ENCODE results near the gene STPG4.
"Not testable (repeated sequence)": the region's sequence is repeated elsewhere in the genome, so short reads cannot be mapped to it uniquely, and the experiment has no call there.

Gene STPG4

GRCh38 chr2:47127862-47128543, 27.1 kb downstream of the STPG4 start:
- TF ChIP-seq, protein P1, sequence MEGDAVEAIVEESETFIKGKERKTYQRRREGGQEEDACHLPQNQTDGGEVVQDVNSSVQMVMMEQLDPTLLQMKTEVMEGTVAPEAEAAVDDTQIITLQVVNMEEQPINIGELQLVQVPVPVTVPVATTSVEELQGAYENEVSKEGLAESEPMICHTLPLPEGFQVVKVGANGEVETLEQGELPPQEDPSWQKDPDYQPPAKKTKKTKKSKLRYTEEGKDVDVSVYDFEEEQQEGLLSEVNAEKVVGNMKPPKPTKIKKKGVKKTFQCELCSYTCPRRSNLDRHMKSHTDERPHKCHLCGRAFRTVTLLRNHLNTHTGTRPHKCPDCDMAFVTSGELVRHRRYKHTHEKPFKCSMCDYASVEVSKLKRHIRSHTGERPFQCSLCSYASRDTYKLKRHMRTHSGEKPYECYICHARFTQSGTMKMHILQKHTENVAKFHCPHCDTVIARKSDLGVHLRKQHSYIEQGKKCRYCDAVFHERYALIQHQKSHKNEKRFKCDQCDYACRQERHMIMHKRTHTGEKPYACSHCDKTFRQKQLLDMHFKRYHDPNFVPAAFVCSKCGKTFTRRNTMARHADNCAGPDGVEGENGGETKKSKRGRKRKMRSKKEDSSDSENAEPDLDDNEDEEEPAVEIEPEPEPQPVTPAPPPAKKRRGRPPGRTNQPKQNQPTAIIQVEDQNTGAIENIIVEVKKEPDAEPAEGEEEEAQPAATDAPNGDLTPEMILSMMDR (IDR thresholded peaks at IDR 0.05; ENCODE audit: extremely low read depth, missing control alignments): no peak
- no peak for DNase-seq (ENCODE audit: low spot score)

GRCh38 chr2:47126783-47127182, 28.3 kb downstream of the STPG4 start:
- no peak for DNase-seq (ENCODE audit: low spot score)
- TF ChIP-seq, protein P1 (IDR thresholded peaks at IDR 0.05; ENCODE audit: extremely low read depth, missing control alignments): no peak

GRCh38 chr2:47124740-47125139, 30.4 kb downstream of the STPG4 start:
- DNase-seq (ENCODE audit: low spot score): not testable (repeated sequence)

DNA sequence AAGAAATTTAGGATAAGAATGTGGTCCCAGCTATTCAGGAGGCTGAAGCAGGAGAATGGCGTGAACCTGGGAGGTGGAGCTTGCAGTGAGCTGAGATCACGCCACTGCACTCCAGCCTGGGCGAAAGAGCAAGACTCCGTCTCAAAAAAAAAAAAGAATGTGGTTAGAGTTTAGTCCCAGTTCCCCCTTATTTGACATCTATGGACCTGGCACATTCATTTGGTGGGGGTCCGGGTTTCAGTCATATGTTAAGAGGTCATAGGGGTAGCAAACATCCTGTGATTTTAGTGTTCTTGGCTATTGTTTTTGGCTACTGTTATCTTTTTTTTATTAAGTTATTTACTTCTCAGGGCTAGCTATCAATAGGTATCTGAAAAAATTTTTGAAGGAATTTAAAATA, 34.7 kb downstream of the STPG4 start:
- not testable (repeated sequence) for DNase-seq (ENCODE audit: low spot score)

GRCh38 chr2:47119001-47119400, 36.1 kb downstream of the STPG4 start:
- DNase-seq (ENCODE audit: low spot score): no peak
- TF ChIP-seq, protein P1 (IDR thresholded peaks at IDR 0.05; ENCODE audit: extremely low read depth, missing control alignments): no peak

DNA sequence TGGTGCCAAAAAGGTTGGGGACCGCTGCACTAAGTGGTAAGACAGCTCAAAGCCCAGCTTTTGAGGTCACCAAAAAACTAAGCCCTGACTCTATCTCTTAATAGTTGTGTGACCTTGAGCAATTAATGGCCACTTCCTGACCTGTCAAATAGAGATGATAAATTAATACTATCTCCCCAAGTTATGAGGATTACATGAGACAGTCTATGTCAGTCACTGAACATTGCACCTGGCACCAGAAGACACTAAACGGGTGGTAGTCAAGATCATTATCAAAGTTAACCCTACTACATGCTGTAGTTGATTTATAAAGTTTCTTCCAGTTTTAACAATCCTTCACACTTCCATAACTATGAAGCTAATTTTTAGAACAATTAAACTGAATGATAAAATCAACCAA, 36.5 kb downstream of the STPG4 start:
- TF ChIP-seq, protein P1 (IDR thresholded peaks at IDR 0.05; ENCODE audit: extremely low read depth, missing control alignments): no peak
- DNase-seq (ENCODE audit: low spot score): no peak

DNA sequence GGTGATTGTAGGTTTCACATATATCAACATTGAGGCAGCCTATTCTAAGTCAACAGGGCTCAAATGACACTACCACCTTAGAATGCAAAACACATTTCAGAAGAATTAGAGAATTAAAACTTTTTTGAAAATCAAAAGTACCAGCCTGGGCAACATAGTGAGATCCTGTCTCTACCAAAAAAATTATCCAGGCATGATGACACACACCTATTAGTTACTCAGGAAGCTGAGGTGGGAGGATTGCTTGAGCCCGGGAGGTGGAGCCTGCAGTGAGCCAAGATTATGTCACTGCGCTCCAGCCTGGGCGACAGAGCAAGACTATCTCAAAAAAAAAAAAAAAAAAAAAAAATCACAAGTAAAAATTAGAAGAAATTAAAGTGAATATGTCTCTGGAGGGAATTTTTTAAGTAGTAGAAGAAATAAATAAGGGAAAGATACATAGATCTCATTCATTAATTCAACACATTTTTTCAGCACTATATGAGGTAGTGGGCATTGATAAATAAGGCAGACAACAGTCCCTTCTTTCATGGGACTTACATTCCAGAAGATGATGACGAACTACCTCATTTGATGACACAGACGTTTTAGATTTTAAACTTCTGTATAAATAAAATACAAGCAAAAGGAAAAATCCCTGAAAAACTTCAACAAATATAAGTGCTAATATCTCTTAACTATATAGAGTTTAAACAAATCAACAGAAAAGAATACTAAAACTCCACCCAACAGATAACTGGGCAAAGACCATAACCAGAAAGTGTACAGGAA, 42.3 kb downstream of the STPG4 start:
- TF ChIP-seq, protein P1 (IDR thresholded peaks at IDR 0.05; ENCODE audit: extremely low read depth, missing control alignments): no peak
- DNase-seq (ENCODE audit: low spot score): no peak

- no peak for DNase-seq (ENCODE audit: low spot score)
- TF ChIP-seq, protein P1 (IDR thresholded peaks at IDR 0.05; ENCODE audit: extremely low read depth, missing control alignments): no peak
Observed at GRCh38 chr2:47109680-47110079, 45.4 kb downstream of the STPG4 start.
